NCI-H526 treated with DMSO at 0.1 percent for 48 hours (cell line): ENCODE results near the gene RELA.
A peak's percentile ranks its signal among the peaks of the same experiment; 100 is the strongest.

ENCODE experiments used
- DNase-seq: peaks from one replicate; lab custom pipeline; 2025; lab: John Stamatoyannopoulos, UW

Gene RELA

DNA sequence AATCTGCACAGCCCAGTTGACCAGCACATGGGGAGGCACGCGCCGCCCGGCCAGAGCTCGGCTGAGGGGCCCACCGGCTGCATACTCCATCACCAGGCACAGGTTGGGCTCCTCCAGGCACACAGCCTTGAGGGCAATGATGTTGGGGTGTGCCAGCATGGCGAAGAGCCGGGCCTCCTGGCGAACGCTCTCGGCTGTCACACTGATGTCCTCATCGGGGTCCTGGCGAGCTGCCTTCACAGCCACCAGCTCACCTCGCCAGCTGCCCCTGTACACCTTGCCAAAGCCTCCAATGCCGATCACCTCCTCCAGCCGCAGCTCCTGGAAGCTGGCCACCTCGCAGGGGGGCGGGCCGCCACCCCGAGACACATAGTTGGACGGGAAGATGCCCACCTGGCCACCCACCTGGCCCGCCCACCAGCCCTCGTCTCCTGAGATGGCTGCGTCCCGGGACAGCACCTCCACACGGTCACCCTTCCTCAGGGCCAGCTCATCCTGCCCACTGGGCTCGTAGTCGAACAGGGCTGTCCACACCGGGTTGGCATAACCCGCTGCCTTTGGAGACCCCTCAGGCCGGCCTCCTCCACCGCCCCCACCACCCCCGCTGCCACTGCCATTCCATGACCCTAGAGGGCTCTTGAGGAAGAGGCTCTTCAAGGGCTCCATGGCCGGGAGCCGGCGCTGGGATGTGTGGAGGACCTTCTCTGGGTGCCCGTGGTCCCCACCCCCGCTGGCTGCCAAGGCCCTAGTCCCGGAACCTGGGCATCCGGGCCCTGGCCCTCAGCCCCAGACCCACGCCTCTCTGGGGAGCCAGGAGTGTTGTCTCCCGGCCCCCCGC lies 49.4 kb downstream of the RELA start:
- no peak for DNase-seq

DNA sequence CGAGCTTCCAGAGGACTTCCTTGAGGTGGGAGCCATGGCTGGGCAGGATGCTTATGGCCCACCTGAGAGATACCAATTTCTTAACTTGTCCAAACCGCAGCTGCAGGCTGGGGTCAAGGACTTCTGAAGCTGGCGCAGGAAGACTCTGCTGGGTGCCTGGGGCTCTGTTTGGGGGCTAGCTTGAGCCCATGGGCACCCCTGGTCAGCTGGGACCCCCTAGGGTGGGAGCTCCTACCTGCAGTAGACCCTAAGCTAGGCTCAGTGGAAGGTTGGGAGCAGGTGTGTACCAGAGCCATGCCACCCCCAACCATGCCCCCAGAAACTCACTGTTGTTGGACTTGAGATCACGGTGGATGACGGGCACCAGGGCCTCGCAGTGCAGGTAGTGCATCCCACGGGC lies 50.0 kb downstream of the RELA start:
- DNase-seq = no peak

DNA sequence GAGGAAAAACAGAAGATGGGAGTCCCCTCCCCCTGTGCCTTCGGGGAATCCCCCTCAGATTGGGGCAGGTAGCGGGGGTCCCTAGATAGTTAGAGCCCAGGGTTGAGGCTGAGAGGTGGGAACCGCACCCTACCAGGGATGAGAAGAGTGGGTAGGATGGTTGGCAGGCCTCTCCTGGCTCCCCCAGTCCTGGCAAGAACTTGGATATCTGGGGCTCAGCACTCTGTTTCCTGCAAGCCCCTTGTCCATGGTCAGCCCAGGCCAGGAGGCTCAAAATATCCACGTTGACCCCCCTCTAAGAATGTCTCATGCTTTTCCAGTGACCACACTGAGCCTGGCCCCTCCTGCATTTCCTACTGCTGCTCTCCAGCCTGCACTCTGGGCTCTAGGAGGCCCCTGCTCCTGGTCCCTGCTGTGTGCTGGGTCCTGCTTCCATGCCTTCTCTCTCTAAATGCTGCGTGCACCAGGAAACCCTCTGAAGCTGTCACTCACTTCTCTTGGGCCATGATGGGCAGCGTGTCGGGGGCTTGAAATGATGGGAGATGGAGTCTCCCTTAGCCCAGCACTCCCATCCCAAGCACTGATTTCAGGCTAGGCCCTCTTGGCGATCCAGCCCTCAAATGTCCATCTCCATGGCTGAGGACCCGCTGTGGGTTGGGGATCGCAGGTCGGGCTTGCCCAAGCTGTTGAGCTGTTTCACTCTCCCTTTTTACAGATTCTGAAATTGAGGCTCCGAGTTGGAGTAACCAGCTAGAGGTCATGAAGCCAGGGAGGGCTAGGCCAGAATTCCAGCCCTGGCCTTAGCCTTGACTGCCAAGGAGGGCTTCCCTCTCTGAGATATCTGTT lies 50.7 kb downstream of the RELA start:
- no peak for DNase-seq

DNA sequence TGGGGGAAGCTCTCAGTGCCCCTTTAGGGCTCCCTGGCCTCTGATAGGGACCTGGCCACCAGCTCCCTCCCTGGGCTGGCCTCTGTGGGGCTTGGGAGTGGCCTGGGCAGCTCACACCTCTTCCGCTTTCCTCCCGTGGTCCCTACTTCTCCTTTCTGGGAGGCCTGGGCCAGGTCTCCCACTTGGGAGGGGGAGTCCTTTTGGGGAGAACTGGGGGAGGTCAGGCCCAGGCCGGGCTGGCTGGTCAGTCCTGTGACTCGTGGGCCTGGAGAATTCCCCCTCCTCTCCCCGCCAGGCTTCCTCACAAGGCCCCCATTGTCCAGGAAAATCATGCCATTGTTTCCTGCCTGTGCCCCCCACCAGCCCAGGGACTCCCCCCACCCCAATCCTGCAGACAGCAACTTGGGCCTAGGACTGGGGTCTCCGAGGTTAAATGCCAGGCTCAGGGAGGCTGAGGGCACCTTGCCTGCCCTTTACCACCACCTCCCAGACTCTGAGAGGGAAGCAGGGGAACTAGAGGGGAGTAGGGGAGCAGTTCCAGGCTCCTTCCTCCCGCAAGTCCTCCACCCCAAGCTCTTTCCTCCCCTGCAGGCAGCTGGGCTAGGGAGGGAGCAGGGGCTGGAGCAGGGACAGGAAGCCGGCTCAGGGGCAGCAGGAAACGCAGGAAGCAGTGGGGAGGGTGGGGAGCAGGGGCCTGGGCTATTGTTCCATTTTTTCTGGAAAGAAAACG lies 51.5 kb downstream of the RELA start:
- DNase-seq = no peak

DNA sequence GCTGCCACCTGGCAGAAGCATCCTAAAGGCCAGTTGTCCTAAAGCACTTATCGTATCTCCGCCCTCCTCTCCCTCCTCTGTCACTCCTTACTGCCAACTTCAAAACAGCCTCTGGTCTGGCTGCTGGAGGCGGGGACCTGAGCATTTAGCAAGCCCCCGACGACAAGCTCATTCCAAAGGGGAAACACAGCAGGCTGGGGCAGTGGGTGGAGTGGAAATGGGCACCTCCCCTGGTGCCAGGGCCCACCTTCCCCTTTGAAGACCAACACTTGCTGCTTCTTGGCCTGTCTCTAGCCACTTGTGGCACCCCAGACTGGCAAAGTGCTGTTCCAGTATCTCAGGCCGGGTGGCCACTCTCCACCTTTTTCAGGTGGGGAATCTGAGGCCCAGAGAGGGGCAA lies 52.3 kb downstream of the RELA start:
- no peak for DNase-seq

DNA sequence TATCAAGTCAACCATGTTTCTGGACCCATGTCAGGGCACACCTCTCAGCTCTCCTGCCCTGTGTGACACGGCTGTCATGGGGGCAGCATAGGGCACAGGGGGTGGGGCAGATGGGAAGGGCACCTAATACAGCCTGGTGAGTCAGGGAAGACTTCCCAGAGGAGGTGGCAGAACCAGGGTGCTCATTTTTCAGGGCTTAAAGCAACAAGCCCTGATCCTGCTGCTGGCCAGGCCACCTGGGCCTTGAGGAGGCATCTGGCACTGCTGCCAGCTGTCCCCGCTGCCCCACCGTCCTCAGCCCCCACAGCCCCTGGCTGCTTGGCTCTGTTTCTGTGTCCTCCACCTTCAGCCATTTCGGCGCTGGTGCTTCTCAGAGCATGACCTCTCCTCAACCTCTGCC lies 53.1 kb downstream of the RELA start:
- no peak for DNase-seq

DNA sequence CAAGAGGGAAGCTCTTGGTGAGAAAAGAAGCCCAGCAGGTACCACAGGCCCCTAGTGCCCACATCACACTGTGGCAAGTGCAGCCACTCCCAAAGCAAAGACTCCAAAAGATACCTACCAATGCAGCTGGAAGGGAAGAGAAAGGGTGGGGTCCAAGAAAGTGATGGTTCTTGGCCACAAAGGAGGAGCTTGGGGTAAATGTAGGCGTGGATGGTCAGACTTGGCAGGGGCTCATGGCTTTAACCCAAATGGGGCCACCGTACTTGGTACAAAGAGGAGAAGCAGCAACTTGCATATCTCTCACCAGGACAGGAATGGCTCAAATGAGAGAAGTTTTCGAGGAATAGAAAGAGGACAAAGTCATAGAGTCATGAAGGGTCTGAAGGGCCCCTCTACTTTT lies 53.5 kb downstream of the RELA start:
- no peak for DNase-seq

DNA sequence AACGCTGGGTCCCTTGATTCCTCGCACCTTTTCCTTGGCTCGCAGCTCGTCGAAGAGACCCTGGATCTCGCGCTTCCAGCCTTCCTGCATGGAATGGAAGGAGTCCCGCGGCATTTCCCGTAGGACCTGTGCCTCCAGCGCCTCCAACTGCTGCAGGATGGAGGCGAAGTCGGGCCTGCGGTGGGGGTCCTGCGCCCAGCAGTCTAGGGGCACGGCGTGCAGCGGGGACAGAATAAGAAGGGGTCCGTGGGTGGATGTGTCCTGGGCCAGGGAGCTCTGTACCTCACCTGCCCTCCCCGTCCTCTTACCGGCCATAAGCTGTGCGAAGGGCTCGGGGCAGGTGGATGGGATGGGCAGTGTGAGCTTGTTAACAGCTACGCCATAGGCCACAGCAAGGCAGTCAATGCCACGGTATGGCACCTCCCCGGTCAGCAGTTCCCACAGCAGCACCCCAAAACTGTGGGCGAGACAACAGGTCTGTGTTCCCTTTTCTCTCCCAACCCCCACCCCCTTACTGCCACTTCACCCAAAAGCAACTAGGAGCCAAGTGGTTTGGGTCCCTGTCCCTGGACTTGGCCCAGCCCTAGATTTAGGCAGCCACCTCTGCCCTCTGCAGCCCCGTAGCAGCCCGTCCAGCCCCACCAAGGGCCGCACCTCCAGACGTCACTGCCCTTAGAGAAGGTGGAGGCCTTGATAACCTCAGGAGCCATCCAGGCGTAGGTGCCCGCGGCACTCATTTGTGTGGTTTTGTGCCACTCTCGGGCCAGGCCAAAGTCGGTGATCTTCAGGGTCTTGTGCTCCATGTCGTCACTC lies 54.9 kb downstream of the RELA start:
- DNase-seq = no peak

DNA sequence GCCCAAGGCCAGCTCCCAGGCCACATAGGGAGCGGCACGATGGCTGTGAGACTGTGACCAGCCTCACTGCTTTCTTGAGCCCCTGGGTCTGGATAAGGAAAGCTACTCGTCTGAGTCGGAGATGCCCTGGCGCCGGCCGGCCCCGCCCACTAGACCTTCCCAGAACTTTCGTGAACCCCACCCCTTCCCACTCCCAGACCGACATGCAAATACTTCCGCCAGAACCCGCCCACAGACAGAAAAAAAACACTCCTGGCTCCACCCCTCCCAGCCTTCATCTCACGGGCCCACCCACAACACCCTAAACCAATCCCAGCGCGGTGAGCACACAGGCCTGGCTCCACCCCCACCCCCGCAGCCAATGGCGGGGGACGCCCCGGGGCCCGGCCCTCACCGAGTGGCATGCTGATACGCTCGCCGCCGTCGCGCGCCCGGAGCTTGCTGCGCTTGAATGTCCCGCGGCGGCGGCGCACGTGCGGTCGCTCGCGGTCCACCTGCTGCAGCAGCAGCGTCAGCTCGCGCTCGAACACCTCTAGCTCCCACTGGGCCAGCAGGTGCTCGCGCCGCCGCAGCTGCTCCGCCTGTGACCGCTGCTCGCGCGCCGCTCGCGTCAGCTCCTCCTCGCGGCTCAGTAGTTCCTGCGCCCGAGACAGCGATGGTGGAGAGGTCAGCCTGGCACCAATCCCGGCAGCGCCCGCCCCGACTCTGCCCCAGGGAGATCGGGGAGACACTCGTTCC lies 55.7 kb downstream of the RELA start:
- DNase-seq = peak; percentile 25

DNA sequence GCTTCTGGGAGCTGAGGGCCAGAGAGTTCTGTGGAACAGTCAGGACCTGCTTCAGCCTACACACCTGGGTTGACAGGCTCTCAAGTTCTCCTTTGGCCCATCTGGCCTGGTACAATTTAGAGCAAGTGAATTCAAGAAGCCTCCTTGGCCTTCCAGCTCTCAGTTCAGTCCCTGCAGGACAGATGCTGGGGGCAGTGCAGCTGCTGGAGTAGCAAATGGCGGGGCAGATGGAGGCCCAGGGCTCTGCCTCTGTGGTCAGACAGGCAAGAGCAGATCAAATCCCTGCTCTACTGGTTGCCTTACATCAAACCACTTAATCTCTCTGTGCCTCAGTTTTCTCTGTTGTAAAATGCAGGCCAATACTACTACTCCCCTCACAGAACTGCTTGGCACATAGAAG lies 58.5 kb downstream of the RELA start:
- DNase-seq = no peak
